Left kidney (tissue), 2 donors: ENCODE results near the gene CSAD. TPM values are rescaled to one million over a fixed set of nuclear protein-coding genes. Genes with fewer than 3 reads are reported as not detected.

Experiments used
- DNase-seq: peaks from one replicate; pipeline ENCODE4 v3.0.0-alpha.2; 2013
- polyA plus RNA-seq: library from polyadenylated mRNA; unstranded; fragments of 120-200 nt; gene quantifications from one replicate; pipeline ENCODE4 v1.2.1, GENCODE V29; 2013; ENCODE audit not compliant: insufficient read length

Gene CSAD
- polyA plus RNA-seq, 1 donor: 105 TPM

DNA sequence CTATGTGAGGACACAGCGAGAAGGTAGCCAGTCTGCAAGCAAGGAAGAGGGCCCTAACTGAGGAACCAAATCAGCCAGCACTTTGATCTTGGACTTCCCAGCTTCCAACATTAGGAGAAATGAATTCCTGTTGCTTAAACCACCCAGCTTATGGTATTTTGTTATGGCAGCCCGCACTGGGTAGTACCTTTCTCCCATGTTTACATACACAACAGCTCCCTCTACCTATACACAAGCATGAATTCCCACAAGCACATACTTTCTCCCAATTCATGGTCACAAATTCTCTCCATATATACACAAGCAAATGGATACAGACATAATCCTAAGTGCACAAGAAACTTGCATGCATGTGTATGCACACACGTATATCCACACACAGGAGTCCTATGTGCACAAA, 19.0 kb upstream of the CSAD start:
- DNase-seq: no peak

DNA sequence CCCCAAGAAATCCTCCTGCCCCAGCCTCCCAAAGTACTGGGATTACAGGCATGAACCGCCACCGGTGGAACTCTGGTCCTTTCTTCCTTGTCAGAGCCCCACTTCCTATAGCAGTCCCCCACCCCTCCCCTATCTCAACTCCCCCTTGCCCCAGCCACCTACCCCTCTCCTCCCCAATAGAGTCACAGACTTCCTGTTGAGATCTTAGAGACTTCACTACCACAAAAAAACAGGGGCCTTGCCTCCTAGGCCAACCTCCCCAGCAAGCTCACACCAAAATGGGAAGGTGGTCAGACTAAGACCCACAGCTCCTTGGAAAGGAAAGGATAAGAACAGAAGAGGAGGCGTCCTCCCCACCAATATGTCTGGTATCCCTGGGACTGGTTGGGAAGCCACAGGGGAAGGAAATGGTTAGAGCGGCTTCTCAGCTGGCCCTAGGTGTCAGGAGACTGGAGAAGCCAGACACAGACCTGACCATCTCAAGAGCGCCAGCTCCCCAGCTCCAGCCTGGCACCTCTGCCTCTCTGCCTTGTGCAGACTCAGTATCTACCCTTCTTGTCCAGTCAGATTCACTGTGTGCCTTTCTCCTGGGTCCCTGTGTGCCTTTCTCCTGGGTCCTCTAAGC, 17.9 kb upstream of the CSAD start:
- no peak for DNase-seq

DNA sequence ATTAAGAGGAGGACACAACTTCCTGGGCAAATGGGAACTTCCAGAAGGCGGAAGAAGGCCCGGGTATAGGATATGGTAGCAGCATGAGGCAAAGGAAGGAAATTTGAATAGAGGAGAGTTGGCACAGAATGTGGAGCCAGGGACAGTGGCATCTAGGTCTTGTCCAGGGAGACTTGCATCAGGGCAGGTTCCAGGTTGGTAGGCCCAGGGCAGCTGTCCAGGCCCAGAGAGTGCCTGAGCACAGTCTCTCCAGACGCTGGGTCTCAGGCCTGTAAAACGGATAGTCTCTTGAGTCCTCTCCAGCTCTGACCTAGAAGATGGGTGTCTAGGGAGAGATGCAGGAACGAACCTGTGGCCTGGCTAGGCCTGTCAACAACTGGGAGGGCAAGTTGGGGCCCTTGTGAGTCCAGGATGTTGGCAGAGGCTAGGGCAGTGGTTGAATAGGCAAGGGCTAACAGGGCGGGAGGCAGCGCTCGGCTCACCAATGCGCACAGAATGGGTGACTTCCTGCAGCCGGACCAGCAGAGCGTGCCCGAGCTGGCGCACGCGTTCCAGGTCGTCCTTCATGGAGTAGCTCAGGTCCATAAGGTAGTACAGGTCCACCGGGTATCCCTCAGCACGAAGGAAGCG, 16.4 kb upstream of the CSAD start:
- no peak for DNase-seq

DNA sequence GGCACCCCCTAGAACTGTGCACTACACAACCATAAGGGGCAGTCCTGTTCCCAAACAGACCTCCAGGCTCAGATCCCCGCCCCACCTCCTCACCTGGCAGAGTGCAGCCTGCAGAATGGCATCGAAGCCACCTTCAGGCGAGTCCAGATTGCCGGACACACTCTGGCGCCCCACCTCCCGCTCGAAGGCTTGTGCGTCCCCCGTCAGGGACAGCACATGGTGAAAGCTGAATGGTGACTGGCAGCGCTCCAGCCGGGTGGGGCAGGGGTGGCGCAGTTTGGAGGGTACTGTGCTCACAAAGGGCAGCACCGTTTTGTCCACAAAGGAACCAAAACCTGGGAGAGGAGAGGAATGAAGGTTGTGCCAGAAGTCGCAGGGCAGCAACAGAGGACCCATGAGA, 15.8 kb upstream of the CSAD start:
- no peak for DNase-seq

DNA sequence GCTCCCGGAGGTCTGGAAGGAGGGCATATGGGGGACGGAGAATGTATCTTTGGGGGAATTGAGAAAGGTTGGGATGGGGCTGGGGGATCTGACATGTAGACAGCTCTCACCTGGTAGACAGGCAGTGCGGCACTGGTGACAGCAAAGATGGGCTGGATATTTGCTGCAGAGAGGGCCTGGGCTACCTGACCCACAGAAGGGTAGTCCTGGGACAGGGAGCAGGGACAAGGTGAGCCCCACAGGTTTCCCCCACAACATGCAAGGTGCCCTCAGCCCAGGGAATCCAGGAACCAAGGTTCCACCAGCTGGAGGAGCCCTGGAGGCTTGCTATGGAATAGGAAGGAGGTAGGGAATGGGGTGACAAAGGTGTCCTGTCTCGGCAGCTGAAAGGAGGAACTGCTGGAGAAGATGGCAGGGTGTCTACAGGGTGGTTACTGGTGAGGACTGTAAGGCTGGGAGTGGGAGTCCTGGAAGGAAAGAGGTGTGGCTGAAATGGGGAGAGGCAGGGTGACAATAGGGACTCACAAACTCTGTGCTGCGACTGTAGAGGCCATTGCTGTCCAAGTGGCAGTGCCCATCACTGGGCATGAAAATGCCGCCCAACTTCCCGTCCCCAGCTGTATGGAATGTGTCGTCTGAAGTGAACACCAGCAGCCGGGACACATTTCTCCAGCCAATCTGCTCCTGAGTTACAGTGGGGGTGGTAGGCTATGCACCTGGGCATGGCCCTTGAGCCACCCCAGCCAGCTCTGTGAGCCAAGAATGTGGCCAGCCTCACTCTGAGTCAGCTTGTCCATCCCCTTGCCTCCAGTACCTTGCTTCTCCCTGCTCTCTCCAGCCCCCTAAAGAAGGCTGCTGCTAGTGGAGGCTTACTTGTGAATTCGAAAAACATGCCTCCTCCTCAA, 15.0 kb upstream of the CSAD start:
- DNase-seq: no peak

DNA sequence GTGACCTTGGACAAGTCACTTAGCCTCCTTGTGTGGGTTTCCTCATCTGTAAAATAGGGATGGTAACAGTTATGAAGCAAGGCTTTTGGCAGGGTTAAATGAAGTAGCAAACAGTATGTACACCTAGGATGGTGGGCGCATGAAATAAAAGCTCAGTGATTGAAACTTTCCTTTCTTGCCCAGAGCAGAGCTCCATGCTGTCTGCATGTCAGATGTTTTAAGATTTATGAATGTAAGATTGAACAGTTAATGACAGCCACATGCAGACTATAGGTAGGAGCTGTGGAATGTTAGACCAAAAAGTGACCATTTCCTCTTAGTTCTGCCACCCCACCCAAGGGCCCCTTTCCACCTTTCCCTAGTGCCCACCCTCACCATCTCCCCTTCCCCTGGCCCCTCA, 14.2 kb upstream of the CSAD start:
- no peak for DNase-seq

DNA sequence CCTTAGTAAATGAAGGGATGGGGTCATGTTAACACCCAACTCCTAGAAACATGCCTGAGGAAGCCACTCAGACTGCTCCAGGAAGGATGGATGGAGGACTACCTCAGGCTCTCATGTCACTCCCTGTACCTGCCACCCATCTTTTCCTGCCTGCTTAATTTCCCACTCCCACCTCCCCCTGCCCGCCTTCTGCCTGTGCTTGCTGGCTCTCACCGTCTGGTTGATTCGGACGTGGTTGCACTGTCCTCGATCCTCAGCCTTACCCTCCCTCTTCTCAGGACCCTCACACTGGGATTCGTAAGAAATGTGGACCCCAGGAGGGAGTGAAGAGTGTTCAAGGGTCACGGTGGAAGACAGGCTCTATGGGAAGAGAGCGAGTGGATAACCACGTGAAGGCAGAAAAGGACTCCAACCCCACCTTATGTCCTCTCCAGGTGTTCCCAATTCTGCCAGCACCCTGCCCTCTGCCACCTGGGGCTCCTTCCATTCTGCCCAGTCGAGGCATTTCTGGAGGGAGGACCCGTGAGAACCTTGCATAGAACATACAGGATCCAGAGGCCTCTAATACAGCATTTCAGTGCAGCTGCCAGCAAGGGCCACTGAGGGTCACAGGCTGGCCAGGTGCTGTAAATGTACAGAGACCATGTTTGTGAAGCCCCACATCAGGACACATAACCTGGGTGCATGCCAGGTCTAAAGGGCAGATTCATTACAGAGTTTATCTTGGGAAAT, 13.4 kb upstream of the CSAD start:
- no peak for DNase-seq

DNA sequence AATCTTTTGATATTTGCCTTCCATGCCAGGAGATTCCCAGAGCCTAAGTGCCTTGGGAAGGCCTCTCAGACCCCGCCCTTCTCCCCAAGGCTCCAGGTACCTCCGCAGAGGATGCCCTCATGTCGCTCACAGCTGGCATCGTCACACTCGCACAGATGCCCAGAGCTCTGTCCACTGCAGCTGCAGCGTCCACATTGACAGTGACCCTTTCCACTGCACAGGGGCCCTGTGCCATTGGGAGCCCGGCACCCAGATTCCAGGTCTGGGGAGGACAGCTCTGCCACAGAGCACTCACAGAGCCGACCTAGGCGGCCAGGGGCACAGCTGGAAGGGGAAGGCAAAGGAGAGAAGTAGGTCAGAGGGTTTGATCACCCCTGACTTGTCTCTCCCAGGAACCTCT, 12.3 kb upstream of the CSAD start:
- no peak for DNase-seq

DNA sequence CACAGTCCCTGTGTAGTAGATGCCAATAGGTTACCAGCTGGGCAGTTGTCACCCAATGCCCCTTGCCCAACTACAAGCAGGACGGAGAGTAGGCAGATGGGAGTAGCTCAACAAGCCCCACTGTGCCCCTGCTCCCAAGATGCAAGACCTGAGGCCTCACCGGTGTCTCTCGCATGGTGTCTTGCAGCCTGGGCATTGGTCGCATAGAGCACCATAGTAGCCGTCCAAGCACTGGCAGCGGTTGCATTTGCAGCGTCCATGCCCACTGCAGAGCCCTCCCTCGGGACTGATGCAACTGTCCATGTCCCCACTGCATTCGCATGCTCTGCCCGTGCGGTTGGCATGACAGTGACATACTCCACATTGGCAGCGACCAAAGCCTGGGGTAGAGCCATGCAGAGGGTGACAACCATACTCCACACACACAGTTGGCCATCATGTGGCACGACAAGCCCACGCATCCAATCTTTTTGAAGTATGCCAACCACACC, 11.9 kb upstream of the CSAD start:
- DNase-seq: no peak

DNA sequence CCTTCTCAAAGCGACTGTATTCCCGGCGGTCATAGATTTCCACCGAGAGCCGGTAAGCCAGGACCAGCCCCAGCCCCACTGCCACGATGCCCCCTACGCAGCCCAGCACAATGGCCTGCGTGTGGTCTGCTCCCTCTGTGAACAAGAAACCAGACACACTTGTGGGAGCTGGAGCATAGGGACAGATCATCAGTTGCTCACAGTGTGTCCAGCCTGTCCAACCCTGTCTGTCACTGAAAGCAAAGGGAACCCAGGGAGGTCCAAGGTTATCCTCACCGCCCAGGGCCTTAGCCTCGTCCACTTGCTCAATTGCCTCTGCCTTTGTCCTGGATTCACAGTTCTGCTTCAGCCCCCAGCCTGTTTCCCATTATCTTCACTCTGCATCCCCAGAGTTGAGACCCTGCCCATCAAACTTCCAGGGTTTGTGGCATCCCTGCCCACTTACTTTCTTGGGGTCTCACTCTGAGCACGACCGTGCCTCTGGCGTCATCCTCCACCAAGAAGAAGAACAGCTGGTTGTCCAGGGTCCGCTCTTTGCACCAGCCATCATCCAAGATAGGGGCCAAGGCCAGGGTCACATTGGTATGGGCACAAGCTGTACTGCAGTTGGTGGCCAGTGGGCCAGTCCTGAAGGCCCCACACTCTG, 11.3 kb upstream of the CSAD start:
- no peak for DNase-seq

DNA sequence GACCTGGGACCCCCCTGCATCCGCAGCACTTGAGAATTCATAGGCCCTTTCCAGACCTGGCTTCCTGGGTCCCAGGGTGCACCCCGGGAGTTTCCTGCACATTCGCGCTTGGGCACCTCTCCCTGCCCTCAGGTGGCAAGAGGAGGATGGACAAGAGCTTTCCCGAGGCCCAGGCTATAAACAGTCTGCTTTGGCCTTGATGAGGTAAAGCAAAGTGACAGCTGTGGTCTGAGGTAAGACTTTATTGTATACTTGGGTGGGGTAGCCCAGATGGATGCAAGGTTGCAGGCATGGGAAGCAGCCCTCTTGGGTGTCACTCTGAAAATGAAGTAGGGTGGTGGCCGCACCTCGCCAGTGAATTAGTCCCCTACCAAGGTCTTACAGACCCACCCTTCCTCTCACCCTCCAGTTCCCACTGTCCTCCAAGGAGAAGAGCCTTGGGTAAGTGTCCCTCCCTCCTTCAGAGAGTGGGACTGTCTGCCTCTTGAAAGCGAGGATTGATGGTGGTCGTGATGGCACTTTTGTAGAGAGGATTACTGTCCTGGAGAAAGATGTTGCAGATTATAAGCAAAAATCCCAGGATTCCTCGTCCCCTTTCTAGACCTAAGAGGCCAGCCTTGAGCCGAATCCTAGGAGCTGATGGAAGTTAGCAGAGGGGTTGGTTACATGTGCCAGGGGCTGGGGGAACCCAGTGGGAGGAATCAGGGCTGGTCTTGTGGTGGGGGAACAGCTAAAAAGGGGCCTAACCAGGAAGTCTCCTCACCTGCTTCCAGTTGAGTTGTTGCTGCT, 10.6 kb upstream of the CSAD start:
- DNase-seq: no peak

DNA sequence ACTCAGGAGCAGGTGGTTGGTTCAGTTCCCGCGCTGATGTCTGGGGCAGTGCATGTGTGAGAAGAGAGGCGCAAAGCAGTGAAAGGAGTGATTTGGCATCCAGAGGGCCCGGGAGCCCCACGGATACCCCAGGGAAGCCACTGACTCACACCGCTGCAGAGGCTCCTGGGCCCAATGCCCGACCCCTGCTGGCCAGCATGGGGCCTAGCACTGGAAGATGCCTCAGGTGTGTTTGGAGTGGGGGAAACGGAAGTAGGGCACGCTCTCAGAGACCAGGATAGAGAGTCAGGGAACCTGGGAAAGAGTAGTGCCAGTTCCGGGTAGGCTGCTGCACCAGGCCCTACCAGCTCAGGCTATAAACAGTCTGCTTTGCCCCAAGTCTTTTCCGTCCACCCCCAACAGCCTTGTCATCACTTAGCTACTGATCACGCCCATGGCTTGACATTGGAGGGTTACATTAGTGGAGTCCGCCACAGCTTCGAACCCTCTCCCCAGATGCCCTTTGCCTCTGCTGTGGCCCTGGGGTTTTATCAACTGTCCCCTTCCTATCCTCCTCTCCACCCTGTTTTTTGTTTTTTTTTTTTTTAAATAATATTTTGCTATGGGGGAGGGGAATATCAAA, 9.5 kb upstream of the CSAD start:
- DNase-seq: peak; percentile 19

DNA sequence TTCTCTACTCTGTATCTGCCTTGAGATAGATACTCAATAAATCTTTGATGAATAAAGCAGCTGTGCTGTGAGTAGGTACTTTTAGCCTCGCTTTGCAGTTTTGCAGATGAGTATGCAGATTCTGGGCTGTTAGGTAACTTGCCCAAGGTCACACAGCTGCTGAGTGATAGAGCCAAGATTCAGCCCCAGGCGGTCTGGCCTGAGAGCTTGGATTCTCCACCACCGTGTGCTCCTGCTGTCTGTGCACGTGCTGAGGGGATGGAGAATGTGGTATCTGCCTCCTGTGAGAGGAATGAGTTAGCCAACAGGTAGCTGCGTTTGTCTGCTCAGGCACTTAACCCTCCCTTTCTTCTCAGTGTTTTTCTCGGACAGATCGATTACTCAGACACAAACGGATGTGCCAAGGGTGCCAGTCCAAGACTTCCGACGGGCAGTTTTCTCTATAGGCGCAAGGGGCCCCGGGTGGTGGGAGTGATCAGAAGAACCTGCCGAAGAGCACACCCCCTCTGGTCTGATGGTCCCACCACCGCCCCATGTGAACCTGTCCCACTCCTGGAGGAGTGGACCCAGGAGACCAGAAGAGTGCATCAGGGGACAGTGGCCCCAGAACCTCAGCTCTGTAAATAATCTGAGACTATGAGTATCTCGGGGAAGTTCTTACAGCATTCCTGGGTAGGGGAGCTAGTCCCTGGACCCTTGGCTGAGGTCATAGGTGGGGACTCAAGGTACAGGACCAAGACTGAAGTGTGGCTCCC, 6.6 kb upstream of the CSAD start:
- no peak for DNase-seq

DNA sequence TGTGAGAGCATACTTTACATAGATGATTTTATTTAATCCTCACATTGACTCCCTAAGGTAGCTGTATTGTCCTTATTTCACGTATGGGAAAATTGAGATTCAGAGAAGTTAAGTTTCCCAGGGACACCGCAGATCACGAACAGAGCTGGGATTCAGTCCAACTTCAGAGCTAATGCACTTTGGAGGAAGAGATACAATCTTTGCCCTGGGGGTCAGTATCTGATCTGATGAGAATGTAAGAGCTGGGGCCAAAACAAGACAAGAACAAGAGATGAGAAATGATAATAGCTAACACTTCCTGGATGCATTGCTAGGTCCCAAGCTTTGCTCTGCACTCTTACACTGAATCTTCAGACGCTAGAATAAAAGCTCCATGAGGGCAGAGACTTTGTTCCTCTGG, 6.0 kb upstream of the CSAD start:
- no peak for DNase-seq

DNA sequence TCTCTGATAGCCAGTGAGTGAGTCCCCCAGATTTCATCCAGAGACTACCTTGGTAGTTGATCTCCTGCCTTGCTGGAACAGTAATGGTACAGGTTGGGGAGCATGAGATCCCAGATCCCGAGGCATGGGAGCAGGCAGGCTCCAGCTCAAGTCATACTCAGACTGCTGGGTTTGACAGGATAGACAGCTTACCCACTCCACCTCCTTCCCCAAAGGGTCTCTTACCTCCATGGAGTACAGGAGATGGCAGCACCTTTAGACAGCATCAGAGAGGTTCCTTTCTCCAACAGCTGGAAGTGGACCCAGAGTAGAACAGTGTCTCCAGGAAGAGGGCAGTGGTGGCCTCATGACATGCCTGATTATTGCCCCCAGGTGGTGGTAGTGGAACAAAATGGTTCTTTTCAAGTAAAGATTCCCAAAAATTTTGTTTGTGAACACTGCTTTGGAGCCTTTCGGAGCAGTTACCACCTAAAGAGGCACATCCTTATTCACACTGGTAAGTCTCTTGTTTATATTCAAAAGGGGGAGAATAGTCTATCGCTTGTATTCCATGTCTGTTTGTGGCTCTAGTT, 4.9 kb upstream of the CSAD start:
- DNase-seq: no peak

DNA sequence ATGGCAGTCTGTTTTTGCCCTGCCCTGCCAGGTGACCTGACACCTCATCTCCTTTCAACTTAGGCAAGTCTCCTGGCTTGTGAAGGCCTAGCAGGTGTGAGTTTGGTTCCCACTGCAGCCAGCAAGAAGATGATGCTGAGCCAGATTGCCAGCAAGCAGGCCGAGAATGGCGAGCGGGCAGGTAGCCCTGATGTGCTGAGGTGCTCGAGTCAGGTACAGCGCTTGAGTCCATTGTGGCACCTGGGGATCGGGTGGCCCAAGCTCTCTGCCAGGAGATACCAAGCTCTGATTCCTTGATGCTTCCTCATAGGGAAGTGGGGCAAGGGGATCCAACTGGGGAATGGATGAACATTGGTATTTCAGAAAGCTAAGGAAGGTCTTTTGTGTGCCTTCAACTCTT, 4.1 kb upstream of the CSAD start:
- DNase-seq: no peak

DNA sequence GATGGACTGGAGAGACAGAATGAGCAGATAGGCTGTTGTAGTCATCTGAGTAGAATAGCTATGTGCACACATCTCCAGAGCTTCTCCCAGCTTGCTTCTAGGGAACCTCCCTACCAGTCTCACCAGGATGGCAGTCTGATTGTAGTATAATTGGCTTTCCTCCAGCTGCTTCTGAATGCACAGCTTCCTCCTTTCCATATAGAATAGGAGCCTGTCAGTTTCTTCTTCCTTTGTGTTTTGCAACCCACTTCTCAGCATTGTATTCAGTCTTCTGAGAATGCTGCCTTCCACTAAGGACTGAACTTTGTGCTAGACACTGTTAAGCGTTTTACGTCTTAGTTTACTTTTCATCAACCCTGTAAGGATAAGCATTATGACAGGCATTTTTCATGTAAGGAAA, 2.2 kb upstream of the CSAD start:
- no peak for DNase-seq

DNA sequence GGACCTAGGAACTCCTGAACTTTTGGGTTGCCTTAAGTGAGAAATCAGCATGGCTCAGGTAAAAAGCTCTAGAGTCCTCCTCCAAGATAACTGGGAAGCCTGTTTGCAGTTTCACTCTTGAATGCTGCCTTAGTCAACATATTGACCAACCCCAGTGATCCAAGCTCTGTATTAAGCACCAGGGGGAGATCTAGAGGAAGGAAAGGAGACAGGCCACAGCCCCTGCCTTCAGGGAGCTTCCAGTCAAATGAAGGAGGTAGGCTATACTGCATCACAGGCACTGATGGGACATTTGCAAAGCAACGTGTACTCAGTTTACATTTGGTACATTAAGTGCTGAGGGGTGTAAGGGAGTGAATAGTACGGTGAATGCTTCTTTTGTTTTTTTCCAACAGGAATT, 1.2 kb upstream of the CSAD start:
- DNase-seq: no peak

DNA sequence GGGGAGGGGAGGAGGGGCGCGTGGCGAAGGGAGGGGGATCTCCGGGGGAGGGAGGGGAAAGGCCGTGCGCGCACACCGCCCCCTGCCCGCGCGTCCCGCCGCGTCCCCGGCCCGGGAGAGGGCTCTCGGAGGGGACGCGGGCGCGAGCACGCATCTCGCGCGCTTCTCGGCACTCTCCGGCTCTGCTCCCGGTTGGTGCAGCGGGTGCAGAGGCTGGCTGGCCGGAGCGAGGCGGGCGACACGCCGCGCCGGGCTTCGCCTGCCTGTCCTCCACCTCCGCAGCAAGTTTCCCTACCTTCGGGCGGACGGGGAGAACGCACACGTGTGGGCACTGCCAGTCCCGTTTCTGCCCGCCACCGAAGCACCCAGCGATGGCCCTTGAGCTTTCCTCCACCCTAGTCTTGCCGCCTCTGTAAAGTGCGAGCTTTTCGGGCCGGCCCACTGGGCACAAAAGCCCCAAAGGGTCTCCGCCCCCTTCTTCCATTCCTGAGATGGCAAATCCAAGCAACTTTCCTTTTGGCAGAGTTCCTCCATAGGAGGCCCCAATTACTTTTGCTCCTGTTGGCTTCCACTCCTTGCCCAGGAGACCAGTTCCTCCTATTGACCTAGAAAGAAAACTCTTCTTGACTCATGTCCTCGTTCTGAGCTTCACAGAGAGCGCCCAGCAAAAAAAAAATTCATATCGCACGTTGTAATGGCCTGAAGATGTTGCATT, 363 bp upstream of the CSAD start:
- DNase-seq: peak; percentile 19
